GM21619 (cell line): ENCODE measurements around the gene NHSL1.

Experiments used
- ATAC-seq: cut with Tn5 transposase; IDR thresholded peaks from one replicate; pipeline ENCODE4 v1.9.1; 2021; ENCODE audit not compliant: unreplicated experiment

NHSL1 gene

DNA sequence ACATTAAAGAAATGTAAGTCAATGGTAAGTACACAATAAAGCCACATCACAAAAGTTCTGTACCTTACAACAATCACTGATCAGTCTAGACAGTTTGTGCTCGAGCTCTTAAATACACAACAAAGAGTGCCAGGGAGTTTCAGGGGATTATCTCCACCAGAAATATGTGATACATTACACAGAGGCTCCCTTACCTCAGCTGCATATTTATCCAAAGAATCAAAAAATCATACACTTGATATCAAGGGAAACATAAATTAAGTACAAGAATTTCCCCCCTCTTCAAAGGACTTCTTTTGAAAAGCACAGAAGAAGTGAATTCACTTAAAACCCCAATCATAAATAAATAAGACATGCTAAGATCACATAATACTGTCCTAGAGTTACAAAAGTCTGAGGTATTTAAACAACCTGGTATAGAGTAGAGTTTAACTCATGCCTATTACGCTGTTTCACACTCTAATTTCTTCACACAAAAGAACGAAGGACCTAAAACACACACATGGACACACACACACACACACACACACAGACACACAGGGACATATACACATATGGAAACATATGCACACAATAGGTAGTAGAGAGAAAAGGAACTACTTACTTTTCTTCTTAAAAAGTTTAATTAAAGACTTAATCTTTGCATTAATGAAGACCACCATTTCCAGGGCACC, 528 bp downstream of the NHSL1 start:
- no peak for ATAC-seq

DNA sequence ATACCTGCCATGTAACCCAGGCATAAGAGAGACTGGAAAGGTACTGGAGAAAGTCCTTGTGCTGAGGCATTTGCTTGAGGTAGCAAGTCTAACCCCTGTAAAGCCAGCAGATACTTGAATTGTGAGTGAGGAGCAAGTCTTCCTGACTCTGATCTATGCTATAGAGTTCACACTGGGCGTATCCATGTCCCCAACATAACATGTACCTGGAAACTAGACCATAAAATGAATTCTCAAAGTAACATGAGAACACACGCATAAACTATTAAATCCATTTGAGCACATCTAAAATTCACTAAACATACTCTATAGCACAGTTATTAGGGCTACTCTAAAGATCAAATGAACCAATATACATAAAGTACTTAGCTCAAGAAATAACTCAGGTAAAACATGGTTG, 2.0 kb downstream of the NHSL1 start:
- no peak for ATAC-seq

DNA sequence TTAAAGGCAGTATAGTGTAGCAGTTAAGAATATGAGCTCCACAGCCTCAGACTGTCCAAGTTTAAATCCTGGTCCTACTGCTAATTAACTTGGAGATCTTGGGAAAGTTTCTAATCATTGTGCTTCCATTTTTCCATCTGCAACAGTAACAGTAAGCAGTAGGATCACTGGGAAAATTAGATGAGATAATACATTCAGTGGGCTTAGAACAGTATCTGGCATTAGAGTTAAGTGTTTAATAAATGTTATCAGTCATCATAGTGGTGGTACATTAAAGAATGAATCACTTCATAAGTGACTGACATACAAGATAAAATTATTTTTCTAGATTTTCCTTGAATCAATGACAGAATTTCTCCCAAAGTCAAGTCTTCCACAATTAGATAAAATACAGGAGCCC, 5.0 kb downstream of the NHSL1 start:
- ATAC-seq, result no peak

- no peak for ATAC-seq
Observed at GRCh38 chr6:138493413-138493812, 5.9 kb downstream of the NHSL1 start.

- ATAC-seq, result no peak
Observed at GRCh38 chr6:138492871-138493270, 6.4 kb downstream of the NHSL1 start.

DNA sequence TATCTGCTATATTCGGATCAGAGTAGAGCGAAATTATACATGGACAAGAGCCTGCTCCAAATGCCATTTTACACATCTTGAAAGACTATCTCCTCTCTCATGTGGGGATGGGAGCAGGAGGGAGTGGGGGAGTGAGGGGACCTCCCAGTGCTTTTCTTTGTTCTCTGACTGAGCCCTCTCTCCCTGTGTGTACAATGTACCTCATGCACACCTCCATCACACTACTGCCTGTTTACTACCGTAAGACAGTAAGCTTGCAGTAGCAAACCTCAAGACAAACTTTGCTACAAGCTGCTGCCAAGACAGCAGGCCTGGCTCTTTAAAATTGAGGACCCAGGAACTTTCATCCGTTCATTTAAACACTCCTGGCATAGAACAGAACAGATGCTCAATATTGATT, 7.2 kb downstream of the NHSL1 start:
- ATAC-seq, result no peak

DNA sequence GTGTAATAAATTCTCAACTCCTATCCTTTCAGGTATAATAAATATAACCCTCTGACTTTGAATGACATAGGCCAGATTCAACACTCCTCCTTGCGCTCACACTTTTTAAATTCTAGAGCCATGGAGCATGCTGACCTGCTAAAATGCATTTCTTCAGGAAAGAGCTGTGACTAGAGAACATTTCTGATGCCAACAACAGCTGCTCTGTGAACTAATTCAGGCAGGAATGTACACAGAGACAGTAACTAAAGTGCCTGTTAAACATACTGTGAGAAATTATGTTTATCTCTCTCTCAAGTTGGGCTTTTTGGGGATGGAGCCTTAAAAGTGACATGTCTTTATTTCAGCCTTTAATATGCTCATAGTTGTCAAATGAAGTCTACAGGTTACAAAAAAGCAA, 8.3 kb downstream of the NHSL1 start:
- no peak for ATAC-seq

DNA sequence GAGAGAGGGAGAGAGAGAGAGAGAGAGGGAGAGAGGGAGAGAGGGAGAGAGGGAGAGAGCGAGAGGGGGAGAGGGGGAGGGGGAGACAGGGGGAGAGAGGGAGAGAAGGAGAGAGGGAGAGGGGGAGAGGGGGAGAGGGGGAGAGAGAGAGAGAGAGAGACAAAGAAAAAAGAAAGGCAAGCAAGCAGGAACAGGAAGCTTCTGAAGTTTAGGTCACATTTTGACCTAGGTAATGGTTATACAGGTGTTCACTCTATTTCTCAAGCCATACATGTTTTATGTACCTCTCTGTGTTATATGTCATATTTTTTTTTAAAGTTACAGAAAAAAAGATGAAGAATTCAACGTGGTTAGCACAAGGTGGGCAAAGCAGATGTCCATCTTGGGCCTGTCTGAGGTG, 9.4 kb downstream of the NHSL1 start:
- ATAC-seq, result no peak

DNA sequence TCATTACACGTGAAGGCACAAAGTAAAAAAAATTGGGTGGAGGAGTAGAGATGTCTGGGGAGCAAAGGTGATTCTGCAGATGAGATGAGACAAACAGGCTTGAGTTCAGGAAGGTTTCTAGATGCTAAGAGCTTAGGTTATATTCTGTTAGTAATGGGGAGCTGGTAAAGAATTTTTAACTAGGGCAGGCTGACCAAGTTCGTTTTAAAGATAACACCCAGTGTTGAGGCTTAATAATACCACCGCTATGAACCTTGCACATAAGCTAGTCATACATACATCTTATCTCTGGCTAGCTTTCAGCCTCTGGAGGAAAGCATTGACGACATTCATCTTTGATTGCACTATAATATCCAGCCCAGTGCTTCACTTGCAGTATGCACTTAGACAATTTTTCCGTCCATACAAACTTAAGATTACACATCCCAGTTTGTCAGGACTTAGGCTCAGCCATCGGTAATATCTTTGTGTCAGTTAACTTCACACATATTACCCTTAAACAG, 12.1 kb downstream of the NHSL1 start:
- no peak for ATAC-seq

- ATAC-seq, result no peak
Observed at GRCh38 chr6:138486249-138487101, 12.8 kb downstream of the NHSL1 start.

DNA sequence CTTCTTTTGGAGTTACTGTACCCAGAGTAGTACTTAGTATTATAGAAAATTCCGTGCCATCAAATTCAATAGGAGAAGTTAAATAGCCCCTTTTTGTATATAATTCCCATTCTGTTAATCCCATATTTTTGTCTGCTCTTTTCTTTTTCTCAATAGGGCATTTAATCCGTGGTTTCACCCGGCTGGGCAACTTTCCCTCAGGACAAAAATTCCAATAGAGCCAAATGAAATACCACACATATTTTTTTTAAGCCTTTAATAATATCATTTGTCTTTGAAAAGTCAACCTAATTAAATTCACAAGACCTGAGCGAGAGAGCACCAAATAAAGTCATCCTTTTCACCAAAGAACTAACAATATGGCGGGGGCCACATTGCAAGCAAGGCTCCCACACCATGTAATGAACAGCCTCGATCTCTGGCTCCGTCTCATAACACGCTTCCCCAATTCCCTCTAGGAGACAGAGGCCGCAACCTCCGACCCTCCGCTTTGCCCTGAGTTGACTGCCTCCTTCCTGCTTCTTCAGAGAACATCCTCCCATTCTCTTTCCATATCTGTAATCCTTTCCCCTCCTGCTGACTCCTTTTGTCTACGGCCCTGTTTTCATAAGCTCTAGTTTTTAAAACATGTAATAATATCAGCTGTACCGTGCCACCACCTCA, 13.6 kb downstream of the NHSL1 start:
- ATAC-seq, result no peak

DNA sequence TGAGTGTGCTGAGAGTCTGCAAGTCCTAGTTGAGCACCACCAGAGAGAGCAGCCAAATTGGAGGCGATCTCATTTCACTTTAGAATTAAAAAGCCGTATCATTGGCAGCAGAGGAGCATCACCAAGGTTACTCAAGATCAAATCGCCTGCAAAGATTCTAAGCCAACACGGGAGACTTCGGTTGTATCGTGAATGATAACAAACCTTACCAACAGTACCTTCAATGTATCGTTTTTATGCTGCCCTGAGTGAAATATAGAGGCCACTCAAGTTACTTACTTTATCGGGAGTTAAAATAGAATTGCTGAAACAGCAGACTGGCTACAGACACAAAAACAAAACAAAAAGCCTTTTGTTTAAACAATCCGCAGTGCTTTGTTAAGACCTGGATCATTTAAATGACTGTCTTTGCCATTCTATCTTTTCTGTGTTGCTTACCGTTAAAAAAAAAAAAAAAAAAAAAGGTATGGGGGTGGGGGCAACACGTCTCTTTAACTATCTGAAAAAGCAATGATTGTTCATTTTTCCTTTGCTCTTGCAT, 14.2 kb downstream of the NHSL1 start:
- ATAC-seq, result no peak

- no peak for ATAC-seq
Observed at GRCh38 chr6:138484018-138484731, 15.1 kb downstream of the NHSL1 start.

DNA sequence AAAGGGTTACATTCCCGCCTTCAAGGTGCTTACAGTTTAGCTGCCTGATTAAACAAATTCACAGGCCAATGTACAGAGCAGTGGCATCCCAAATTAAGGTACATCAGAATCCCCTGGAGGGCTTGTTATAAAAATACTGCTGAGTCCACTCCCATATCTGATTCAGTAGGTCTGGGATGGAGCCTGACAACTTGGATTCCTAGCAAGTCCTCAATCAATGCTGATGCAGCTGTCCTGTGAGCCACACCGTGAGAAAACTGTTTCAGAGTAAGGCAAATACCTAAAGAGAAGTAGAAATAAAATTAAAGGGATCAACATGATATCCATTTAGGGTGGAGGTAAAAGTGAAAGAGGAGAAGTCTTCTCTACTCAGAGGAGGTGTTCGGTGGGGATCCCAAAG, 16.5 kb downstream of the NHSL1 start:
- ATAC-seq, result no peak

DNA sequence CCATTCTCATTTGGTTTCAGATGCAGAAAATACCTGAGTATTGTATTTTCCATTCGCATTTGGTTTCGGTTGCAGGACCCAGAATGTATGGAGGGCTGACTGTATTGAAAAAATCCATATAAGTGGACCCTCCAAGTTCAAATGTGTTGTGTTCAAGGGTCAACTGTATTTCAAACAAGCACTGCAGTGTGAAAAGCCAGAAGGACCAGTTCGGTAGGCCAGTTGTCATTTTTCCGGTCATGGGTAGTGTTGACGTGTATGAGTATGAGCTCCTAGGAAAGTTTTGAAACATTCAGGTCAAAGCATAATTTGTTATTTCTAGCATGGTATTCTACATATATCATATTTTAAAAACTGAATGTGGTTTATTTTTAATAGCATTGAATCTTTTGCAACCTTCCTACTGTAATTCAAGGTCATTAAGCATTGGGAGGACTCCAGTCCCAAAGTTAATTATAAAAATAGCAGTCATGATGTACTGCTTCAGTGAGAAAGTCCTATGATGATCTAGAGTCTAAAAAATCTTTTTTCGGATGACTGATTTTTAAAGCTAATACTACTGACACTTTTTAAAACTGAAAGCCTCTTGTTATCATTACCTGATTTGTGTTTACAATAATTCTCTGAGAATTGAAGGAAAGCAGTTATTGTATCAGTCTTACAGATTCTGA, 18.9 kb downstream of the NHSL1 start:
- ATAC-seq, result no peak

DNA sequence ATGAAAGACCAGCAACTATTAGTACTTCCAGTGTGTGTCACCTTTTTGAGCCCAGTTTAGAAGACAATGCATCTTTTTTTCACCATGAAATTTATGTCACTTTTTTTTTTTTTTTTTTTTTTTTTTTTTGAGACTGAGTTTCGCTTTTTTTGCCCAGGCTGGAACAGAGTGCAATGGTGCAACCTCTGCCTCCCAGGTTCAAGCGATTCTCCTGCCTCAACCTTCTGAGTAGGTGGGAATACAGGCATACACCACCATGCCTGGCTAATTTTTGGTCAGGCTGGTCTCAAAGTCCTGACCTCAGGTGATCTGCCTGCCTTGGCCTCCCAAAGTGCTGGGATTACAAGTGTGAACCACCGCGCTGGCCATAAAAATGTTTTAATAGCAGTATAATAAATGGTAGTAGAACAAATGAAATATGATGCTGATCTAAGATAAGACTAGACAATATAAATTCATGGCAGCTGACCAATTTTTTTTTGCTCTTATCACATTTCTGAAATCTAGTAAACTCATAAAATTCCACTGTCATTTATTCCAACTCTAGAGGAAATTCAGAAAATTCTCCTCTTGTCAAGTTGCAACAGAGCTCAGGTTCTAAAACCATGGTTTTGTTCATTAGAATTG, 21.3 kb downstream of the NHSL1 start:
- ATAC-seq, result no peak

DNA sequence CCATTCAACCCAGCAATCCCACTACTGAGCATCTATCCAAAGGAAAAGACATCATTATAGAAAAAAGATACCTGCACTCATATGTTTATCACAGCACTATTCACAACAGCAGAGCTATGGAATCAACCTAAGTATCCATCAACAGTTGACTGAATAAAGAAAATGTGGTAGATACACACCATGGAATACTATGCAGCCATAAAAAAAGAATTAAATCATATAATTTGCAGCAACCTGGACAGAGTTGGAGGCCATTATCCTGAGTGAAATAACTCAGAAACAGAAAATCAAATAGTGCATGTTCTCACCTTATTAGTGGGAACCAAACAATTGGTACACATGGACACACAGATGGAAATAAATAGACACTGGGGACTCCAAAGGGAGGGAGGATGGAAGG, 23.2 kb downstream of the NHSL1 start:
- ATAC-seq, result no peak

- no peak for ATAC-seq
Observed at GRCh38 chr6:138473144-138473543, 26.1 kb downstream of the NHSL1 start.

DNA sequence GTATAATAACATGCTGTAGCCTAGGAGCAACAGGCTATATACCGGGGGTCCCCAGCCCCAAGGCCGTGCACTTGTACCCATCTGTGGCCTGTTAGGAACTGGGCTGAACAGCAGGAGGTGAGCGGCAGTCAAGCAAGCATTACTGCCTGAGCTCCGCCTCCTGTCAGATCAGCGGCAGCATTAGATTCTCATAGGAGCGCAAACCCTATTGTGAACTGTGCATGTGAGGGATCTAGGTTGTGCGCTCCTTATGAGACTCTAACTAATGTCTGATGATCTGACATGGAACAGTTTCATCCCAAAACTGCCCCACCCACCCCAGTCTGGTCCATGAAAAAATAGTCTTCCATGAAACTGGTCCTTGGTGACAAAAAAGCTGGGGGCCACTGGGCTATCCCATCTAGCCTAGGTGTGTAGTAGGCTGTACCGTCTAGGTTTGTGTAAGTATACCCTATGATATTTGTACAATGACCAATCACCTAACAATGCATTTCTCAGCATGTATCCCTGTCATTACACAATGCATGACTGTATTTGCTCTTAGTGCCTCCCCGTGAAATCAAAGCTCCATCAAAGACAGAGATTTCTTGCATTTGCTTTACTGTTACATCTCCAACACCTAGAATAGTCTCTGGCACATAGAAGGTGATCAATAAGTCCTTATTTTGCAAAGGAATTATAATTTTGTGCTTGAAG, 30.8 kb downstream of the NHSL1 start:
- no peak for ATAC-seq
